Panc1 (cell line): ENCODE data around the gene COMMD1.

Experiments
- POLR2AphosphoS5 ChIP-seq: IDR thresholded peaks from 2 replicates; pipeline ENCODE4 v1.6.1; 2012; ENCODE audit warnings: mild to moderate bottlenecking, low read depth, low read length, moderate library complexity
- SIN3A ChIP-seq: IDR thresholded peaks from 2 replicates; pipeline ENCODE4 v1.6.1; 2012; ENCODE audit warnings: low read depth, mild to moderate bottlenecking, low read length, moderate library complexity, borderline replicate concordance; ENCODE audit not compliant: insufficient read depth
- TF ChIP-seq, protein P1 (sequence below), 2 experiments: IDR thresholded peaks; 2 replicates each; pipeline ENCODE4 v1.6.1; 2011 to 2012; ENCODE audit warnings: low read depth in 2 of 2, control low read depth in 1 of 2, low read length in 1 of 2, mild to moderate bottlenecking in 1 of 2, moderate library complexity in 1 of 2; ENCODE audit not compliant: insufficient read depth in 1 of 2
- TF ChIP-seq, protein P2 (sequence below): fragments of 450-650 bp; IDR thresholded peaks from 2 replicates; pipeline ENCODE4 v1.5.1; 2017; ENCODE audit warnings: mild to moderate bottlenecking

DNA sequence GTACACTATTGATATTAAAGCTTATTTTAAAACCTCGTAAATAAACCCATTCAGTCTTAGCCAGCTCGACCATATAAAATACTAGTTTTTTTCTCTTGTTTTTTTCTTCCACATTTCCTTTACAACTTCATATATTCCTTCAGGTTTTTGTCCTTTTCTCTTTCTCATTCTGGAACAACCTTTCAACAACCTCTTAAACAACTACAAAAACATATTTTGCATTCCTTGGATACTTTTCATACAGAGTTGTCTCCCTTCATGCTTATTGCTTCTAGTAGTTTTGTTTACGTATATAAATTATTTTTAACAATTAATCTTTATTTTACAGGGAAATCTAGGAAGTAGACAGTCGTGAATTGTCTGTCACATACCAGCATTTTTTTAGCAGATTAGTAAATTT is 41.2 kb downstream of the COMMD1 start:
- TF ChIP-seq, protein P1, sequence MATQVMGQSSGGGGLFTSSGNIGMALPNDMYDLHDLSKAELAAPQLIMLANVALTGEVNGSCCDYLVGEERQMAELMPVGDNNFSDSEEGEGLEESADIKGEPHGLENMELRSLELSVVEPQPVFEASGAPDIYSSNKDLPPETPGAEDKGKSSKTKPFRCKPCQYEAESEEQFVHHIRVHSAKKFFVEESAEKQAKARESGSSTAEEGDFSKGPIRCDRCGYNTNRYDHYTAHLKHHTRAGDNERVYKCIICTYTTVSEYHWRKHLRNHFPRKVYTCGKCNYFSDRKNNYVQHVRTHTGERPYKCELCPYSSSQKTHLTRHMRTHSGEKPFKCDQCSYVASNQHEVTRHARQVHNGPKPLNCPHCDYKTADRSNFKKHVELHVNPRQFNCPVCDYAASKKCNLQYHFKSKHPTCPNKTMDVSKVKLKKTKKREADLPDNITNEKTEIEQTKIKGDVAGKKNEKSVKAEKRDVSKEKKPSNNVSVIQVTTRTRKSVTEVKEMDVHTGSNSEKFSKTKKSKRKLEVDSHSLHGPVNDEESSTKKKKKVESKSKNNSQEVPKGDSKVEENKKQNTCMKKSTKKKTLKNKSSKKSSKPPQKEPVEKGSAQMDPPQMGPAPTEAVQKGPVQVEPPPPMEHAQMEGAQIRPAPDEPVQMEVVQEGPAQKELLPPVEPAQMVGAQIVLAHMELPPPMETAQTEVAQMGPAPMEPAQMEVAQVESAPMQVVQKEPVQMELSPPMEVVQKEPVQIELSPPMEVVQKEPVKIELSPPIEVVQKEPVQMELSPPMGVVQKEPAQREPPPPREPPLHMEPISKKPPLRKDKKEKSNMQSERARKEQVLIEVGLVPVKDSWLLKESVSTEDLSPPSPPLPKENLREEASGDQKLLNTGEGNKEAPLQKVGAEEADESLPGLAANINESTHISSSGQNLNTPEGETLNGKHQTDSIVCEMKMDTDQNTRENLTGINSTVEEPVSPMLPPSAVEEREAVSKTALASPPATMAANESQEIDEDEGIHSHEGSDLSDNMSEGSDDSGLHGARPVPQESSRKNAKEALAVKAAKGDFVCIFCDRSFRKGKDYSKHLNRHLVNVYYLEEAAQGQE (IDR thresholded peaks at IDR 0.05; ENCODE audit: insufficient read depth in 1 of 2, low read depth in 2 of 2, low read length in 1 of 2) = no peak
- TF ChIP-seq, protein P2, sequence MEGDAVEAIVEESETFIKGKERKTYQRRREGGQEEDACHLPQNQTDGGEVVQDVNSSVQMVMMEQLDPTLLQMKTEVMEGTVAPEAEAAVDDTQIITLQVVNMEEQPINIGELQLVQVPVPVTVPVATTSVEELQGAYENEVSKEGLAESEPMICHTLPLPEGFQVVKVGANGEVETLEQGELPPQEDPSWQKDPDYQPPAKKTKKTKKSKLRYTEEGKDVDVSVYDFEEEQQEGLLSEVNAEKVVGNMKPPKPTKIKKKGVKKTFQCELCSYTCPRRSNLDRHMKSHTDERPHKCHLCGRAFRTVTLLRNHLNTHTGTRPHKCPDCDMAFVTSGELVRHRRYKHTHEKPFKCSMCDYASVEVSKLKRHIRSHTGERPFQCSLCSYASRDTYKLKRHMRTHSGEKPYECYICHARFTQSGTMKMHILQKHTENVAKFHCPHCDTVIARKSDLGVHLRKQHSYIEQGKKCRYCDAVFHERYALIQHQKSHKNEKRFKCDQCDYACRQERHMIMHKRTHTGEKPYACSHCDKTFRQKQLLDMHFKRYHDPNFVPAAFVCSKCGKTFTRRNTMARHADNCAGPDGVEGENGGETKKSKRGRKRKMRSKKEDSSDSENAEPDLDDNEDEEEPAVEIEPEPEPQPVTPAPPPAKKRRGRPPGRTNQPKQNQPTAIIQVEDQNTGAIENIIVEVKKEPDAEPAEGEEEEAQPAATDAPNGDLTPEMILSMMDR = no peak
- no peak for TF ChIP-seq POLR2AphosphoS5
- no peak for TF ChIP-seq SIN3A
